ENCODE measurements around the gene CRX.
"Not testable (repeated sequence)": the region's sequence is repeated elsewhere in the genome, so short reads cannot be mapped to it uniquely, and the experiment has no call there.

The CRX gene

GRCh38 chr19:47854459-47854858 is 32.7 kb downstream of the CRX start:
- Mint-ChIP-seq H3K9me3 (no peaks in the 10 kb centered on the region), H3K27ac (no peak overlapping the region), H3K27me3 (peaks cover 58 to 65% of the 10 kb centered on the region in 2 donors), H3K4me3 (no peak overlapping the region), H3K36me3 (ENCODE audit: insufficient read depth) (peaks cover 3% of the 10 kb centered on the region), H3K4me1 (ENCODE audit: low read depth in 2 of 2) (peaks cover 0 to 4% of the 10 kb centered on the region in 2 donors)
- ATAC-seq (replicated peaks) (no peak), DNase-seq (no peak)

GRCh38 chr19:47858231-47858630 is 36.5 kb downstream of the CRX start:
- not testable (repeated sequence) for H3K27ac Mint-ChIP-seq

GRCh38 chr19:47858646-47859285 is 37.0 kb downstream of the CRX start, which contains the start of gene TPRX2:
Gene TPRX2, plus strand, starts transcription at chr19:47859235. Its CDS starts 12 bp downstream, at chr19:47859247.
- H3K27me3 Mint-ChIP-seq, result peaks cover 32 to 51% of the 10 kb centered on the region in 2 donors
- H3K27ac Mint-ChIP-seq; H3K4me3 Mint-ChIP-seq; ATAC-seq (replicated peaks); H3K4me1 Mint-ChIP-seq (ENCODE audit: low read depth in 2 of 2); H3K36me3 Mint-ChIP-seq (ENCODE audit: insufficient read depth); H3K9me3 Mint-ChIP-seq; DNase-seq: not testable (repeated sequence)

More at GRCh38 chr19:47858231-47858630, 36.5 kb downstream of the CRX start:
- not testable (repeated sequence) for H3K4me3 Mint-ChIP-seq; DNase-seq; ATAC-seq (replicated peaks); H3K4me1 Mint-ChIP-seq (ENCODE audit: low read depth in 2 of 2); H3K9me3 Mint-ChIP-seq; H3K36me3 Mint-ChIP-seq (ENCODE audit: insufficient read depth)
- peaks cover 38 to 51% of the 10 kb centered on the region in 2 donors for H3K27me3 Mint-ChIP-seq

- not testable (repeated sequence) for ATAC-seq (replicated peaks); H3K36me3 Mint-ChIP-seq (ENCODE audit: insufficient read depth); H3K4me1 Mint-ChIP-seq (ENCODE audit: low read depth in 2 of 2); H3K4me3 Mint-ChIP-seq; H3K27ac Mint-ChIP-seq; DNase-seq; H3K9me3 Mint-ChIP-seq
- H3K27me3 Mint-ChIP-seq, result peaks cover 29 to 48% of the 10 kb centered on the region in 2 donors
These were observed 38.1 kb downstream of the CRX start for GRCh38 chr19:47859838-47860237.

- DNase-seq (no peak), ATAC-seq (replicated peaks) (no peak)
- H3K36me3 Mint-ChIP-seq (ENCODE audit: insufficient read depth), result no peaks in the 10 kb centered on the region
- H3K4me1 Mint-ChIP-seq (ENCODE audit: low read depth in 2 of 2), result peaks cover 0 to 2% of the 10 kb centered on the region in 2 donors
- no peak overlapping the region for H3K4me3 Mint-ChIP-seq
- H3K27me3 Mint-ChIP-seq, result peaks cover 30 to 47% of the 10 kb centered on the region in 2 donors
- H3K9me3 Mint-ChIP-seq, result no peaks in the 10 kb centered on the region
- no peak overlapping the region for H3K27ac Mint-ChIP-seq
These were observed 39.0 kb downstream of the CRX start for GRCh38 chr19:47860602-47861297.

- Mint-ChIP-seq H3K4me3 (no peak overlapping the region), H3K27me3 (peaks cover 22 to 47% of the 10 kb centered on the region in 2 donors)
These were observed 39.9 kb downstream of the CRX start for GRCh38 chr19:47861630-47862029.

GRCh38 chr19:47863514-47863936 is 41.8 kb downstream of the CRX start:
- Mint-ChIP-seq H3K9me3 (no peaks in the 10 kb centered on the region), H3K36me3 (ENCODE audit: insufficient read depth) (peaks cover under 1% of the 10 kb centered on the region), H3K27me3 (peaks cover 15 to 42% of the 10 kb centered on the region in 2 donors), H3K4me3 (no peak overlapping the region), H3K4me1 (ENCODE audit: low read depth in 2 of 2) (peaks cover 0 to 2% of the 10 kb centered on the region in 2 donors), H3K27ac (no peak overlapping the region)
- DNase-seq (peak; percentile 77 to 81 (median 79)), ATAC-seq (replicated peaks) (peak; percentile 86)

More at GRCh38 chr19:47861630-47862029, 39.9 kb downstream of the CRX start:
- no peak overlapping the region for H3K27ac Mint-ChIP-seq
- DNase-seq, result no peak
- H3K36me3 Mint-ChIP-seq (ENCODE audit: insufficient read depth), result no peaks in the 10 kb centered on the region
- no peaks in the 10 kb centered on the region for H3K9me3 Mint-ChIP-seq
- no peak for ATAC-seq (replicated peaks)
- peaks cover 0 to 2% of the 10 kb centered on the region in 2 donors for H3K4me1 Mint-ChIP-seq (ENCODE audit: low read depth in 2 of 2)

GRCh38 chr19:47865166-47865565 is 43.4 kb downstream of the CRX start:
- H3K27ac Mint-ChIP-seq, result no peak overlapping the region

GRCh38 chr19:47878906-47879305 is 57.2 kb downstream of the CRX start:
- Mint-ChIP-seq H3K4me3 (no peak overlapping the region), H3K4me1 (ENCODE audit: low read depth in 2 of 2) (peaks cover 0 to 2% of the 10 kb centered on the region in 2 donors), H3K9me3 (peaks cover 2 to 6% of the 10 kb centered on the region in 2 donors), H3K27me3 (peaks cover 49 to 65% of the 10 kb centered on the region in 2 donors), H3K36me3 (ENCODE audit: insufficient read depth) (no peaks in the 10 kb centered on the region), H3K27ac (no peak overlapping the region)
- ATAC-seq (replicated peaks) (no peak), DNase-seq (no peak)

More at GRCh38 chr19:47865166-47865565, 43.4 kb downstream of the CRX start:
- peaks cover 0 to 2% of the 10 kb centered on the region in 2 donors for H3K4me1 Mint-ChIP-seq (ENCODE audit: low read depth in 2 of 2)
- H3K27me3 Mint-ChIP-seq, result peaks cover 13 to 37% of the 10 kb centered on the region in 2 donors
- no peak overlapping the region for H3K4me3 Mint-ChIP-seq
- H3K36me3 Mint-ChIP-seq (ENCODE audit: insufficient read depth), result peaks cover 6% of the 10 kb centered on the region
- no peaks in the 10 kb centered on the region for H3K9me3 Mint-ChIP-seq
- DNase-seq, result no peak
- no peak for ATAC-seq (replicated peaks)

GRCh38 chr19:47879385-47879784 is 57.6 kb downstream of the CRX start:
- H3K4me3 Mint-ChIP-seq; DNase-seq; H3K36me3 Mint-ChIP-seq (ENCODE audit: insufficient read depth); H3K4me1 Mint-ChIP-seq (ENCODE audit: low read depth in 2 of 2); H3K9me3 Mint-ChIP-seq; ATAC-seq (replicated peaks); H3K27ac Mint-ChIP-seq: not testable (repeated sequence)
- peaks cover 44 to 60% of the 10 kb centered on the region in 2 donors for H3K27me3 Mint-ChIP-seq

GRCh38 chr19:47881757-47882156 is 60.0 kb downstream of the CRX start:
- Mint-ChIP-seq H3K4me1 (ENCODE audit: low read depth in 2 of 2) (peaks cover 0 to 2% of the 10 kb centered on the region in 2 donors), H3K4me3 (no peak overlapping the region), H3K27ac (no peak overlapping the region), H3K9me3 (peaks cover 2 to 6% of the 10 kb centered on the region in 2 donors), H3K36me3 (ENCODE audit: insufficient read depth) (no peaks in the 10 kb centered on the region), H3K27me3 (peaks cover 46 to 65% of the 10 kb centered on the region in 2 donors)
- DNase-seq (no peak), ATAC-seq (replicated peaks) (no peak)

GRCh38 chr19:47882890-47883289 is 61.2 kb downstream of the CRX start:
- Mint-ChIP-seq H3K27me3 (peaks cover 47 to 57% of the 10 kb centered on the region in 2 donors), H3K4me3 (no peak overlapping the region), H3K4me1 (ENCODE audit: low read depth in 2 of 2) (peaks cover 0 to 2% of the 10 kb centered on the region in 2 donors), H3K9me3 (peaks cover 2 to 6% of the 10 kb centered on the region in 2 donors), H3K36me3 (ENCODE audit: insufficient read depth) (no peaks in the 10 kb centered on the region), H3K27ac (no peak overlapping the region)
- DNase-seq (no peak), ATAC-seq (replicated peaks) (no peak)

- no peak for DNase-seq
- peaks cover 46 to 52% of the 10 kb centered on the region in 2 donors for H3K27me3 Mint-ChIP-seq
- H3K27ac Mint-ChIP-seq, result no peak overlapping the region
- ATAC-seq (replicated peaks), result no peak
- no peaks in the 10 kb centered on the region for H3K4me1 Mint-ChIP-seq (ENCODE audit: low read depth in 2 of 2)
- H3K4me3 Mint-ChIP-seq, result no peak overlapping the region
- H3K36me3 Mint-ChIP-seq (ENCODE audit: insufficient read depth), result peaks cover 2% of the 10 kb centered on the region
- no peaks in the 10 kb centered on the region for H3K9me3 Mint-ChIP-seq
These were observed 63.3 kb downstream of the CRX start for GRCh38 chr19:47885067-47885463.
